HG03280 (cell line): Measurements from ENCODE around the gene B4GALT5.
"Not testable (repeated sequence)": the region's sequence is repeated elsewhere in the genome, so short reads cannot be mapped to it uniquely, and the experiment has no call there.

Experiments used
- ATAC-seq: cut with Tn5 transposase; IDR thresholded peaks from one replicate; pipeline ENCODE4 v1.9.1; 2021; ENCODE audit warnings: mild to moderate bottlenecking, moderate library complexity; ENCODE audit not compliant: unreplicated experiment

B4GALT5 gene, protein sequence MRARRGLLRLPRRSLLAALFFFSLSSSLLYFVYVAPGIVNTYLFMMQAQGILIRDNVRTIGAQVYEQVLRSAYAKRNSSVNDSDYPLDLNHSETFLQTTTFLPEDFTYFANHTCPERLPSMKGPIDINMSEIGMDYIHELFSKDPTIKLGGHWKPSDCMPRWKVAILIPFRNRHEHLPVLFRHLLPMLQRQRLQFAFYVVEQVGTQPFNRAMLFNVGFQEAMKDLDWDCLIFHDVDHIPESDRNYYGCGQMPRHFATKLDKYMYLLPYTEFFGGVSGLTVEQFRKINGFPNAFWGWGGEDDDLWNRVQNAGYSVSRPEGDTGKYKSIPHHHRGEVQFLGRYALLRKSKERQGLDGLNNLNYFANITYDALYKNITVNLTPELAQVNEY

GRCh38 chr20:49713753-49714712, at the start of gene B4GALT5:
Gene B4GALT5, minus strand, starts transcription at chr20:49713878. Its CDS starts 188 bp downstream, at chr20:49713690.
- ATAC-seq, result peak; percentile 79

- no peak for ATAC-seq
Measured at GRCh38 chr20:49762940-49763766, 49.5 kb upstream of the B4GALT5 start.

DNA sequence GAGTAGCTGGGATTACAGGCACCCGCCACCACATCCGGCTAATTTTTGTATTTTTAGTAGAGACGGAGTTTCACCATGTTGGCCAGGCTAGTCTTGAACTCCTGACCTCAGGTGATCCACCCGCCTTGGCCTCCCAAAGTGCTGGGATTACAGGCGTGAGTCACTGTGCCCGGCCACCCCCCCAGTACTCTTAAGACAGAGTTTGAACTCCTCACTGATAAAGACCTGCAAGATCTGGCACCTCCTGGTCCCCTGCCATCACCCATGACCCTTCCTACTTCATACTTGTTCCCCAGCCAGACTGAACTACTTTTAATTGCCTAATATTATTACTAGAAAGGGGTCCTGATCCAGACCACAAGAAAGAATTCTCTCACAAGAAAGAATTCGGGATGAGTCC, 48.2 kb upstream of the B4GALT5 start:
- not testable (repeated sequence) for ATAC-seq

DNA sequence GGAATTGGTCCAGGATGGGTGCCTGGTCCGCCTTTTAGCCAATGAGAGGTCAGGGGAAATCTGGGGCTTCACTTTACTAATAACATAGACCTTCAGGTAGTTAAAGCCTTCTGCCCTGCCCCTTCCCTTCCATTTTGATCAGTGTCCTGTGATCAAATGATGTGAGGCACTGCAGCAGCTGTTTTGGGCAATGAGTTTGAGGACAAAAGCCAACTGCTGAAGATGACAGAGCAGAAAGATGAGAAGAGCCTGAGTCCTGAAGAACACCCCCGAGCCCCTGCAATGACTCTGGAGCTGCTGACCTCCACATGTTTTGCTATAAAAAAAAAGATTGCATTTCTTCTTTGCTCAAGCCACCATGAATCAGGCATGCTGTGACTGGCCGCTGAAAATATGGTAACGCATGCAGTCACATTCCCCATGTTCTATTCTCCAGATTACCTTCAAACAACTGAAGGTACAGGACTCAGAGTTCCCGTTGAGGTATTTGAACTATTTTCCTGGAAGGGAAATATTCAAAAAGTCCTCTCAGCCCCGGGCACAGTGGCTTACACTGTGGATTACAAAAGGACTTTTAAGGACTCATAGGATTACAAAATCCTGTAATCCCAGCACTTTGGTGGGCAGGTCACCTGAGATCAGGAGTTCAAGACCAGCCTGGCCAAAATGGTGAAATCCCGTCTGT, 45.7 kb upstream of the B4GALT5 start:
- no peak for ATAC-seq

- ATAC-seq, result no peak
Measured at GRCh38 chr20:49758781-49759180, 45.1 kb upstream of the B4GALT5 start.

GRCh38 chr20:49757597-49757996, 43.9 kb upstream of the B4GALT5 start:
- ATAC-seq, result no peak

DNA sequence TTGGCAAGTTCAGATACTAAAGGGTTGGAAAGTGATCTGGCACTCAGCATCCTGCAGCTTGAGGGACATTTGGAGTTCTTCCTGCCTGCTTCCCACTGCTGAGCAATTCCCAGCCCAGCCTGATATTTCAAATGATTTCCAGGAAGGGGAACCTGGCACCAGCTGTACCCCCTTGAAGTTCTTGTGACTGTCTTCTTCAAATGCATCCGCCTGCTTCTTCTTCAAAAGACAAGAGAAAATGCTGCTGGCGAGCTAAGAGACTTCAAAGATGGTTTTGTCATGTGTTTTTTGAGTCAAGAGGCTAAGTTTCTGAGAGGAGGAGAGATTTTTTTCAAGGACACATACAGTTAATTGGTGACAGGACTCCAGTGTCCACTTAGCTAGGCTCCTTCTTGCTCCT, 42.6 kb upstream of the B4GALT5 start:
- no peak for ATAC-seq

- ATAC-seq, result no peak
Measured at GRCh38 chr20:49754596-49754995, 40.9 kb upstream of the B4GALT5 start.

DNA sequence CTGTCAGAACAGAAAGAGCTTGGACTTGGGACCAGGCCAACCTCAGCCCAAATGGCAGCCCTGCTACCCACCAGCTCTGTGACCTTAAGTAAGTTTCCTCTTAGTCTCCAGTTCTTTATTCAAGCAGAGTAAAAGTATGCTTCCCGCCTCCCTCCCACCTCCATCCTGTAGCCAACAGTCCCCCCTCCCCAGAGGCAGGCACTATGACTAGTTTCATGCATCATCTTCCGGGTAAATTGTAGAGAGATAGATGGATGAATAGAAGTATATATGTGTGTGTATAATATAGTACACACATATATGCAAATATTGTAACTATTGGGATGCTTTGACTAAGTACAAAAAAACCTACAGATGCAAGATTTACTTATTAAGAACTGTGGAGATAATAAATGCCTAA, 39.5 kb upstream of the B4GALT5 start:
- ATAC-seq, result no peak

DNA sequence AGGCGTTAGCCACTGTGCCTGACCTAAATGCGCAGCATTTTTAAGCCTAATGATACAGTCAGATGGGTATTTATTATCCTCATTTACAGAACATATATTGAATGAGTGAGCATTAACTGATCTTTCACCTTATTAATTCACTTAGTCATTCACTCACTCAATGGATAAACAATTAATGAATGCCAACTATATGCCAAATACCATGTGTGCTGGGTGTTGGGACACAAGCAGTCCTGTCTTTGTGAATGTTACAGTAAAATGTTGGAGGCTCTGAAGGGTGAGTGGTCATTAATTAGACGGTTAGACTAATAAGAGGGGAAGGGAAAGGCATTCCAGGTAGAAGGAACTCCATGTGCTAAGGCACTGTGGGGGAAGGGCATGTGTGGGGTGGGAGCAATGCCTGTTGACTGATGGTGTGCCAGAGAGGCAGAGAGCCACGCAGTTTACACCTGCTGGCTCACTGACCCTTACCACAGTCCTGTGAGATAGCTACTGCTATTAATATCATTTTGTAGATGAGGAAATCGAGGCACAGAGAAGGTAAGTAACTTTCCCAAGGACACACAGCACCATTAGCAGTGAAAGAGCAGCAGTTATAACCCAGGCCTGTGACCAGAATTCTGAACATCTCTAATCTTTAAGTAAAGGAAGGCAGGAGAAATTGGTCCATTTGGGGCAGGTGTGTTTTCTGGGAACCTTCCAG, 38.7 kb upstream of the B4GALT5 start:
- no peak for ATAC-seq

DNA sequence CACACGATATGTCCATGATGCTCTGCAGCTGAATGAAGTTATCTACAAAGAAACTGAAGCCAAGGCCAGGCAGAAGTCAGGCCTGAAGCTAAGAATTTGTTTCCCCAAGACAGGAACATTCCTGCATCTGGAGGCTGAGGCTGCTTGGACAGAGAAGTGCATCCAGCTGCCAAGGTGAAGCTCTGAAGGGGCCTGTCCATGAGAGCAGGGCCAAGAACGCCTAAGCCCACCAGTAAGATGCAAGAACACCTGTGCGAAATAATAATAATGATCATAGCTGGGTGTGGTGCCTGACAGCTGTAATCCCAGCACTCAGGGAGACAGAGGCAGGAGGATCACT, 37.7 kb upstream of the B4GALT5 start:
- no peak for ATAC-seq

GRCh38 chr20:49750611-49751396, 37.1 kb upstream of the B4GALT5 start:
- peak; percentile 80 for ATAC-seq

GRCh38 chr20:49749625-49750024, 35.9 kb upstream of the B4GALT5 start:
- ATAC-seq, result no peak

GRCh38 chr20:49748525-49748838, 34.8 kb upstream of the B4GALT5 start:
- ATAC-seq, result no peak

DNA sequence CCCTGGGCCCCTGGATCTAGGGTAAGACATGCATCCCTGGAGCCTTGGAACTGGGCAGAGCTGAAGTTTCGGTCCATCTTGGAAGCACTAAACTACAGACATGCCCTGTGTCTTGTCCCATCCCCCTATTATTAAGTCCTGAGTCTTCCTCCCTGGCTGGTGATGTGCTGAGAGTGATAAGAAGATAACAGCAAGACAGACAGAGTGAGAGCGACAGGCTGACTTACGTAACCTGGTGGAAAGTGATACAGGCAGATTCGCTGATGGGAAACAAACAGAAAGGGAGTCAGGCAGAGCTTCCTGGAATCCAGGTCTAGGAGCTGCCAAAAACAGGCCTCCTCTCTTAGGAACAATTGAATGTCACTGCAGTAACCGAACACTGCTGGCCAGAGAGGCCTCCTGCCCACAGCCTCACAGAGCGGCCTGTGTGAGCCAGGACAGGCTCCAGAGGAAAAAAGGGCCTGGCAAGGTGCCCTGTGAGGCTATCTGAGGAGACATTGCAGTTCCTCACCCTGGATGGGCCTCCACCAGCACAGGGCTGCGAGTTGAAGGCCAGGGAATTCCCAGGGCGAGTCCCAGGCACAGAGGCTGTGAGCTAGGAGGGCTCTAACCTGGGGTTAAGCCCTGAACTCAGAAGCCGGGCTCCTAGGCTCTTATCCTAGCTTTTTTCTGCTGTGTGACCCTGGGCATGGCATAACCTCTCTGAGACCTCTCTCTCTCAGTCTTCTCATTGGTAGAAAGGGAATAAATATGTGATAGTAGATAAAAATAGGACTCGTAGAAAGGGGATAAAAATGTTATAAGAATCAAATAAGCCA, 34.2 kb upstream of the B4GALT5 start:
- no peak for ATAC-seq

DNA sequence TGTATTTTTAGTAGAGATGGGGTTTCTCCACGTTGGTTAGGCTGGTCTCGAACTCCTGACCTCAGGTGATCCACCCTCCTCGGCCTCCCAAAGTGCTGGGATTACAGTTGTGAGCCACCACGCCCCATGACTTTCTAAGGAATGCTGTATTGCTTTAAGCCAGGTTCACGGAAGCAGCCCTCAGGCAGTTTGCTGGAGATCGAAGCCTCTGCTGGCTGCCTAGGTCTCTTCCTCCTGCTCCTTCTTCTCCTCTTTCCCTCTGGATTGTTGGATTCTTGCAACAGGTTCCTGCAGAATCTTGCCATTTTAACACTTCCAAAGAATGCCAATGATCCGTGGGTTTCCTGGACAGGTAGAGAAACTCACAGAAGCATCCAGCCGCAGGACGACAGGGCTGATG, 29.3 kb upstream of the B4GALT5 start:
- ATAC-seq, result no peak

- ATAC-seq, result no peak
Measured at GRCh38 chr20:49741977-49742376, 28.3 kb upstream of the B4GALT5 start.

- no peak for ATAC-seq
Measured at GRCh38 chr20:49740807-49741206, 27.1 kb upstream of the B4GALT5 start.
